ENCODE data around the gene GRIK4. TPM values are rescaled to one million over a fixed set of nuclear protein-coding genes. Genes with fewer than 3 reads are reported as not detected.

The GRIK4 gene
- polyA plus RNA-seq, 1 donor from 2014 or later, result 3.4 TPM

DNA sequence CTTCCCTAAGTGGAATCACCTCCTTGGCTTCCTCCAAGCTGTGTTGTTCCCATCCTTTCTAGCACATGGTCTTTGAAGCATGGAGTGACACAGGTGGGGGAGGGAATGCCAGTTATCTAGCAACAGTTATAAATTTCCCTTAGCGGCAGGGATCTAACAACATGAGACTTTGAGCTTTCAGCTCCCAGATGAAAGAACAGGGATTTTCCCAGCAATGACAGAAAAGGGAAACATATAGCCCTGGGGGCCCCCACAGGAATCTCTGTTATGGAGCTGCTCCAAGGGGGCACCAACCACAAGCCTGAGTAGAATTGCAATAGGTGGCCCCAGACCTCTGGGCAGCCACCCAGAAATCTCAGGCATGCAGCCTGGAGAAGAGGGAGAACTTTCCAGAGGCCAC is 163.0 kb downstream of the GRIK4 start:
- H3K9ac ChIP-seq (ENCODE audit: low read length), result no peak overlapping the region
- no peaks in the 10 kb centered on the region for H3F3A ChIP-seq (ENCODE audit: insufficient read depth, low read length, poor library complexity, severe bottlenecking)
- no peaks in the 10 kb centered on the region for H3K9me2 ChIP-seq (ENCODE audit: insufficient read depth, low read length)
- H3K27me3 ChIP-seq (ENCODE audit: insufficient read depth, low read depth, low read length), result no peaks in the 10 kb centered on the region
- H3K27ac ChIP-seq (ENCODE audit: low read length), result no peak overlapping the region
- H3K4me3 ChIP-seq (ENCODE audit: low read length), result no peak overlapping the region
- no peaks in the 10 kb centered on the region for H3K79me2 ChIP-seq (replicated peaks; ENCODE audit: insufficient read depth, low read length)
- no peak overlapping the region for H3K4me2 ChIP-seq (ENCODE audit: low read length)
- H3K36me3 ChIP-seq (ENCODE audit: insufficient read depth, low read length), result no peaks in the 10 kb centered on the region
- no peaks in the 10 kb centered on the region for H4K20me1 ChIP-seq (ENCODE audit: insufficient read depth)
- H2AFZ ChIP-seq (ENCODE audit: low read depth, low read length), result no peak overlapping the region
- no peaks in the 10 kb centered on the region for H3K9me3 ChIP-seq (ENCODE audit: low read length)
- TF ChIP-seq TAF1 (IDR thresholded peaks at IDR 0.05; ENCODE audit: low read depth) (no peak), RAD21 (conservative IDR thresholded peaks at IDR 0.05) (no peak), EZH2 (IDR thresholded peaks at IDR 0.05; ENCODE audit: borderline replicate concordance, insufficient read depth, low read length, poor library complexity, severe bottlenecking) (no peak), MXI1 (conservative IDR thresholded peaks at IDR 0.05; ENCODE audit: poor library complexity, severe bottlenecking) (no peak), SMC3 (conservative IDR thresholded peaks at IDR 0.05; ENCODE audit: poor library complexity) (no peak), POLR2AphosphoS5 (IDR thresholded peaks at IDR 0.05) (no peak), EP300 (conservative IDR thresholded peaks at IDR 0.05; ENCODE audit: poor library complexity, severe bottlenecking) (no peak)
- TF ChIP-seq, protein P1, sequence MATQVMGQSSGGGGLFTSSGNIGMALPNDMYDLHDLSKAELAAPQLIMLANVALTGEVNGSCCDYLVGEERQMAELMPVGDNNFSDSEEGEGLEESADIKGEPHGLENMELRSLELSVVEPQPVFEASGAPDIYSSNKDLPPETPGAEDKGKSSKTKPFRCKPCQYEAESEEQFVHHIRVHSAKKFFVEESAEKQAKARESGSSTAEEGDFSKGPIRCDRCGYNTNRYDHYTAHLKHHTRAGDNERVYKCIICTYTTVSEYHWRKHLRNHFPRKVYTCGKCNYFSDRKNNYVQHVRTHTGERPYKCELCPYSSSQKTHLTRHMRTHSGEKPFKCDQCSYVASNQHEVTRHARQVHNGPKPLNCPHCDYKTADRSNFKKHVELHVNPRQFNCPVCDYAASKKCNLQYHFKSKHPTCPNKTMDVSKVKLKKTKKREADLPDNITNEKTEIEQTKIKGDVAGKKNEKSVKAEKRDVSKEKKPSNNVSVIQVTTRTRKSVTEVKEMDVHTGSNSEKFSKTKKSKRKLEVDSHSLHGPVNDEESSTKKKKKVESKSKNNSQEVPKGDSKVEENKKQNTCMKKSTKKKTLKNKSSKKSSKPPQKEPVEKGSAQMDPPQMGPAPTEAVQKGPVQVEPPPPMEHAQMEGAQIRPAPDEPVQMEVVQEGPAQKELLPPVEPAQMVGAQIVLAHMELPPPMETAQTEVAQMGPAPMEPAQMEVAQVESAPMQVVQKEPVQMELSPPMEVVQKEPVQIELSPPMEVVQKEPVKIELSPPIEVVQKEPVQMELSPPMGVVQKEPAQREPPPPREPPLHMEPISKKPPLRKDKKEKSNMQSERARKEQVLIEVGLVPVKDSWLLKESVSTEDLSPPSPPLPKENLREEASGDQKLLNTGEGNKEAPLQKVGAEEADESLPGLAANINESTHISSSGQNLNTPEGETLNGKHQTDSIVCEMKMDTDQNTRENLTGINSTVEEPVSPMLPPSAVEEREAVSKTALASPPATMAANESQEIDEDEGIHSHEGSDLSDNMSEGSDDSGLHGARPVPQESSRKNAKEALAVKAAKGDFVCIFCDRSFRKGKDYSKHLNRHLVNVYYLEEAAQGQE (IDR thresholded peaks at IDR 0.05; ENCODE audit: borderline replicate concordance), result no peak
- TF ChIP-seq, protein P2, sequence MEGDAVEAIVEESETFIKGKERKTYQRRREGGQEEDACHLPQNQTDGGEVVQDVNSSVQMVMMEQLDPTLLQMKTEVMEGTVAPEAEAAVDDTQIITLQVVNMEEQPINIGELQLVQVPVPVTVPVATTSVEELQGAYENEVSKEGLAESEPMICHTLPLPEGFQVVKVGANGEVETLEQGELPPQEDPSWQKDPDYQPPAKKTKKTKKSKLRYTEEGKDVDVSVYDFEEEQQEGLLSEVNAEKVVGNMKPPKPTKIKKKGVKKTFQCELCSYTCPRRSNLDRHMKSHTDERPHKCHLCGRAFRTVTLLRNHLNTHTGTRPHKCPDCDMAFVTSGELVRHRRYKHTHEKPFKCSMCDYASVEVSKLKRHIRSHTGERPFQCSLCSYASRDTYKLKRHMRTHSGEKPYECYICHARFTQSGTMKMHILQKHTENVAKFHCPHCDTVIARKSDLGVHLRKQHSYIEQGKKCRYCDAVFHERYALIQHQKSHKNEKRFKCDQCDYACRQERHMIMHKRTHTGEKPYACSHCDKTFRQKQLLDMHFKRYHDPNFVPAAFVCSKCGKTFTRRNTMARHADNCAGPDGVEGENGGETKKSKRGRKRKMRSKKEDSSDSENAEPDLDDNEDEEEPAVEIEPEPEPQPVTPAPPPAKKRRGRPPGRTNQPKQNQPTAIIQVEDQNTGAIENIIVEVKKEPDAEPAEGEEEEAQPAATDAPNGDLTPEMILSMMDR (IDR thresholded peaks at IDR 0.05; ENCODE audit: poor library complexity, severe bottlenecking), result no peak

DNA sequence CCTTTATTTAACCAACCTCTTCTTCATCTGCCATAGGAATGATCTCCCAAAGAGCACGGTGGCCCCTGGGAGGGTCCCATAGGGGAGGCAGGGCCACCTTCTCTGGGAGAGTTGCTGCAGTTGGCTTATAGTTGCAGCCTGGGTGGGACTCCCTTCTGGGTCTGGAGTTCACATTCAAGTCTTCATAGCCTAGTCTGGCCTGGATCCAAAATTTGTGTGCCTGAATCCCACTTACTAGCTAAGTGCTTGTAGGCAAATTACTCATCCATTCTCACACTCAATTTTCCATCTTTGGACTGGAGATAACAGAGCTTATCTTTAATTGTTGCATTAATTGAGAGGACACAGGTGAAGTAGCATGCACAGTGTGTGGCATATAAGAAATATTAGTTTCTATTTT is 163.6 kb downstream of the GRIK4 start:
- H3K4me2 ChIP-seq (ENCODE audit: low read length), result no peak overlapping the region
- H3K4me3 ChIP-seq (ENCODE audit: low read length), result no peak overlapping the region

More for the DNA sequence above, 163.6 kb downstream of the GRIK4 start:
- H3K9ac ChIP-seq (ENCODE audit: low read length), result no peak overlapping the region
- no peaks in the 10 kb centered on the region for H3F3A ChIP-seq (ENCODE audit: insufficient read depth, low read length, poor library complexity, severe bottlenecking)
- H3K79me2 ChIP-seq (replicated peaks; ENCODE audit: insufficient read depth, low read length), result no peaks in the 10 kb centered on the region
- H3K27ac ChIP-seq (ENCODE audit: low read length), result no peak overlapping the region
- H3K27me3 ChIP-seq (ENCODE audit: insufficient read depth, low read depth, low read length), result no peaks in the 10 kb centered on the region
- TF ChIP-seq RAD21 (conservative IDR thresholded peaks at IDR 0.05) (no peak), TAF1 (IDR thresholded peaks at IDR 0.05; ENCODE audit: low read depth) (no peak), EZH2 (IDR thresholded peaks at IDR 0.05; ENCODE audit: borderline replicate concordance, insufficient read depth, low read length, poor library complexity, severe bottlenecking) (no peak), EP300 (conservative IDR thresholded peaks at IDR 0.05; ENCODE audit: poor library complexity, severe bottlenecking) (no peak), SMC3 (conservative IDR thresholded peaks at IDR 0.05; ENCODE audit: poor library complexity) (no peak), POLR2AphosphoS5 (IDR thresholded peaks at IDR 0.05) (no peak), MXI1 (conservative IDR thresholded peaks at IDR 0.05; ENCODE audit: poor library complexity, severe bottlenecking) (no peak)
- TF ChIP-seq, protein P2 (IDR thresholded peaks at IDR 0.05; ENCODE audit: poor library complexity, severe bottlenecking), result no peak
- TF ChIP-seq, protein P1 (IDR thresholded peaks at IDR 0.05; ENCODE audit: borderline replicate concordance), result no peak
- H3K36me3 ChIP-seq (ENCODE audit: insufficient read depth, low read length), result no peaks in the 10 kb centered on the region
- no peaks in the 10 kb centered on the region for H4K20me1 ChIP-seq (ENCODE audit: insufficient read depth)
- H2AFZ ChIP-seq (ENCODE audit: low read depth, low read length), result no peak overlapping the region
- H3K9me2 ChIP-seq (ENCODE audit: insufficient read depth, low read length), result no peaks in the 10 kb centered on the region
- H3K9me3 ChIP-seq (ENCODE audit: low read length), result no peaks in the 10 kb centered on the region

All from neural cell (in vitro differentiated cells).